Measurements from ENCODE around the gene RPTOR.

Gene RPTOR

DNA sequence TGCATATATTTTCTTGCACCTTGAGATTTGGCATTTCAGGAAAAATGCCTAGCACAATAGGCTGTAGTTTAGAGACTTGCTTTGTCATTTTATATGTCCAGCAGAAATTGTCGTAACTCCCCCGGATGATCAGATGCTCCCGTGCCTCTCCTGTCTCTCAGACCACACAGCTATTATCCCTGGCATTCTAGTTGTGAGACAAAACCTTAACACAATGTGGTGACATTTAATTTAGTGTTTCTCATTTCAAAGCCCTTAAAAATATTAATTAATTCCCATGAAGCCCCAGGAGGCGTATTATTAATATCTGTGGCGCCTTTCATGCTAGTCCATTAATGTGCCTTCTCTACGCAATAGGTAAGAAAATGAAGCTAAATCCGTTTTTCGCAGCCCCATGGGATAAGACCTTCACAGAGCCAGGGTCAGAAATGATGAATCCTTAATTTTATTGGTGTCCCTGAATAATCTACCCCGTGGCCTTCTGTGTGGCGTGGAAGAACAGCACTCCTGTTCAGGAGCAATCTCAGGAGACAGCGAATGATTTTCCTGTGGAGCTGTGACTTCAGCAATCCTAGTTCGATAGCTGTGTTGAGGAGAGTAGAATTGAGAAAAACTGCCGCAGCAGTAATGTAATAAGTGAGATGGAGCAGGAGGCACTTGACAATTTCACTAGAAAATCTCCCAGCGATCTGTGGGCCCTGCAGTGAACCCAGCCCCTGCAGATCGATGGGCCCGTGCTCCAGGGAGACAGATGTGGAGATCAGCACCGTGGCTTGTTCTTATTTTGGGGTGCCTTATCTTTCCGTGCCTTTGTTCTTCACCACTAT, 157.9 kb downstream of the RPTOR start:
- no peak for DNase-seq

DNA sequence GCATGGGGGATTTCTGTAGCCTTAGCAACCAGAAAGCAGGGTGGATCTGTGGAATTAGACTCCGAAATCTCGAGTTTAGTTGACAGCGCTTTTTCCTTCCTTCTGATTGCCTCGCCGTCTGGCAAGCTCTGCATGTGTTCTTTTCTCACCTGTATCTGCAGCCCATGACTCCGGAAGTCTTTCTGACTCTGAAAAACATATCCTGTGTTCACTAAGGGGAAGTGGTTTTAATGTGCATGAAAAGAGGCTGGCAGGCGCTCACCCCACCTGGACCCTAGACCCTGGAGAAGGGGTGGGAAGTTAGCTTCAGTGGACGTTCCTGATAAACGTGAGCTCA, 158.5 kb downstream of the RPTOR start:
- no peak for DNase-seq

GRCh38 chr17:80704381-80704819, 159.8 kb downstream of the RPTOR start:
- no peak for DNase-seq

GRCh38 chr17:80704894-80705293, 160.3 kb downstream of the RPTOR start:
- no peak for DNase-seq

DNA sequence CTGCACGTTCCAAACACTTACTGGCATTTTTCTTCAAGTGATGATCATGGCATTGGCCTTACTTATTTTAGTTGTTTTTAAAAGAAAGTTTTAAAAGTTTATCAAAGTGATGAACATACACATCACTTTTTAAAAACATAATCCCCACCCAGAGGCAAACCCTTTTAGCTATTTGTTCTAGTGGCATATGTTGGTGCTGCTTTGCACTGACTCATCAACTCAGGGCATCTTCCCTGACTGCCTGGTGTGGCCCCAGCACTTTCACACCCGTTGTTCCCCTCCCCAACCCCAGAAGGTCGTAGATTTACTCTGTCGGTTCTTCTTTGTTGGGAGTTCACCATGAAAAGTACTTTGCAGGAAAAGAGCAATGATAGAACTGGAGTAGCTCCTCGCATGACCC, 161.3 kb downstream of the RPTOR start:
- DNase-seq: no peak

- no peak for DNase-seq
Observed at GRCh38 chr17:80706463-80706867, 161.8 kb downstream of the RPTOR start.

DNA sequence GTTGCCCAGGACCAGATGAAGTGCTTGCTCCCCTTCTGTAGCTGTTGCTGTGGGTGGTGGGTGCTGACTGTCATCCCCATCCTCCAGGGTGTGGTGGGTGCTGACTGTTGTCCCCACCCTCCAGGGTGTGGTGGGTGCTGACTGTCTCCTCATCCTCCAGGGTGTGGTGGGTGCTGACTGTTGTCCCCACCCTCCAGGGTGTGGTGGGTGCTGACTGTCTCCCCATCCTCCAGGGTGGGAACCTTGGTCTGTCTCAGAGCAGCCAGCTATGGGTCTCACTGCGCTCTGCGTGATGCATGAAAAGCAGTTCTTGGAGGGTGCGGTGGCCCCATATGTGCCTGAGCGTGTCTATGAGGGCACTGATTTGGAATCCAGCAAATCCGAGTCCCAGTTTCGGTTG, 163.8 kb downstream of the RPTOR start:
- DNase-seq: no peak

GRCh38 chr17:80709090-80709695, 164.6 kb downstream of the RPTOR start:
- DNase-seq: no peak

DNA sequence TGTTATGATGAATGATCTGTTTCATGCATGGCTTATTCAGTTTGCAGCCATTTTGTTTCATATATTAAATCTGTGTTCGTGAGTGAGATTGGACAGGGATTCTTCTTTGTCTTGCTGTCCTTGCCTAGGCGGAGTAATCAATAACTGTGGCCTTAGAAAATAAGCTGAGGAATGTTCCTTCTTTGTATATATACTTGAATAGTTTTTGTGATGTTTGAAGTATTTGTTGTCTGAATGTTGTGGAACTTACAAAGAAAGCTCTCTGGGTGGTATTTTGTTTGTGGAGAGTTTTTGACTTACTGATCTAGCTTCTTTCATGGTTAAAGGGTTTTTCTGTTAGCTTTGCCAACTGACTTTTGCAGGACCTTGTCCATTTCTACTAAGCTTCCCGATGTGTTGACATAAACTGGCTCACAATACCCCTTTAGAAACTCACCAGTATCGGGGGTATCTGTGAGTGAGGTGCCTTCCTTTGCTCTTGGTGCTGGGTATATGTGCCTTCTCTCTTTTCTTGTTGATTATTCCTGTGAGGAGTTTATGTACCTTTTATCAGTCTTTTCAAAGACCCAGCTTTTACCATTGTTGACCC, 166.2 kb downstream of the RPTOR start:
- DNase-seq: no peak

GRCh38 chr17:80712089-80712488, 167.5 kb downstream of the RPTOR start:
- no peak for DNase-seq

- no peak for DNase-seq
Observed at GRCh38 chr17:80712606-80713005, 168.0 kb downstream of the RPTOR start.

DNA sequence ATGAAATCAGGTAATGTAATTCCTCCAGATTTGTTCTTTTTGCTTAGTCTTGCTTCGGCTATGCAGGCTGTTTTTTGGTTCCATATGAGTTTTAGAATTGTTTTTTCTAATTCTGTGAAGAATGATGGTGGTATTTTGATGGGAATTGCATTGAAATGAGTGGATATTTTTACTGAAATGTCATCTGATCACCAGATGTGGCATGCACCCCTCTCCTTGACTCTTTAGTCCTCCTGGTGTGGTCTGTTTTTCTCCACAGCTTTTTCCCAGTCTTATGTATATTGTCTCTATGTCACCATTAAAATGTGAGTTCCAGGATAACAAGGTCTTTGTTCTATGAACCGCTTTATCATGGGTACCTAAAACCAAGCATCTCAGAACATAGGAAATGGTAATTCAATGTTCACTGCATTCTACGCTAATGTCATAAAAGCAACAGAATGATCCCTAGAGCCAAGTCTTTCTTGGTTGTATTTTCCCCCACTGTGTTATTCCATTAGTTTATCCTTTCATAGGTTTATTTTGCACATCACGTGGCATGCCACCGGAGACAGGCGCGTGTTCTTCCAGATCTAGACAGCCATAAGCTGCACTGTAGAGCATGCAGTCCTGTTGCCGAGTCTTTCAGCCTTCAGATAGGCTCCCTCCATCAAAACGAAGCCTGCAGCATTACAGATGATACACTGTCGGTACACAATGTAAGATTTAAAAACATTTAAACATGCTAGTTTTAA, 172.5 kb downstream of the RPTOR start:
- DNase-seq: no peak

- DNase-seq: no peak
Observed at GRCh38 chr17:80717720-80718083, 173.1 kb downstream of the RPTOR start.

- no peak for DNase-seq
Observed at GRCh38 chr17:80718428-80718827, 173.8 kb downstream of the RPTOR start.

- no peak for DNase-seq
Observed at GRCh38 chr17:80719449-80719848, 174.8 kb downstream of the RPTOR start.

GRCh38 chr17:80720610-80721577, 176.3 kb downstream of the RPTOR start:
- DNase-seq: no peak

- no peak for DNase-seq
Observed at GRCh38 chr17:80722661-80723060, 178.0 kb downstream of the RPTOR start.

- DNase-seq: no peak
Observed at GRCh38 chr17:80724775-80725266, 180.2 kb downstream of the RPTOR start.

GRCh38 chr17:80725517-80725916, 180.9 kb downstream of the RPTOR start:
- no peak for DNase-seq

GRCh38 chr17:80726558-80727408, 182.1 kb downstream of the RPTOR start:
- no peak for DNase-seq

- no peak for DNase-seq
Observed at GRCh38 chr17:80727409-80727755, 182.7 kb downstream of the RPTOR start.

All from NCI-H1436 (cell line).